GM12892 (cell line): ENCODE measurements around the gene KCNK10.

Experiments
- POLR2A ChIP-seq: IDR thresholded peaks from 2 replicates; pipeline ENCODE4 v1.6.1; 2011; ENCODE audit warnings: low read depth, low read length, control low read depth
- POLR2AphosphoS5 ChIP-seq: IDR thresholded peaks from 2 replicates; pipeline ENCODE4 v1.6.1; 2011; ENCODE audit warnings: low read depth, low read length, control low read depth

DNA sequence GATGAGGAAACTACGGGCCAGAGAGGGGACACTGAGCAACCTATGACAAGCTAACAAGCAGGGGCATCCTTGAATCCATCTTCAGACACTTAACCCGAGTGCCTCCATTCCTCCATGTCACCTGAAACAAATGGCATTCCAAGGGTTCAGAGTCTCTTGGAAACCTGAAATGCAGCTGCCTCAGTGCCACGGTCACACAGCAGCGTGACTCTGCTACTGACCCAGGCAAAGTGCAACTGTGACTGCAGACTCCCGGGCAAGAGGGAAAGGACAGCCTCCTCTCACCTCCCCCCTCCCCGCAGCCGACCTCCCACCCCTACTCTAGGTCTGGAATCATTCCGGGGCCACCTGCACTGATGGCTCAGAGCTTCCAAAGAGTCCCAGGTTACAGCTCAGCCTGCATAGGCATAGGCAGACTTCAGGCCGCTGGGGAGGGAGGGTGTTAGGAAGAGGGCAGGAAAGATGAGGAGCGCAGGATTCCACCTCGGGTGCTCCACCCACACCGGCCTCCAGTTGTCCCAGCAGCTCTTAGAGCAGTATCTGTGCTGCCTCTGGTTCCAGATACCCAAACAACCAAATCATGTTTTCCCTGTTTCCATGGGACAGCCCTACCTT, 53.2 kb downstream of the KCNK10 start:
- TF ChIP-seq POLR2A (no peak), POLR2AphosphoS5 (no peak)
